ENCODE data around the gene LGI2.
"Not testable (repeated sequence)": the region's sequence is repeated elsewhere in the genome, so short reads cannot be mapped to it uniquely, and the experiment has no call there.

LGI2 gene

GRCh38 chr4:25030277-25031076 lies at the start of gene LGI2:
TSS of gene LGI2 (minus strand) at chr4:25030946. CDS start at chr4:25030693, 253 bp downstream.
- no peak for DNase-seq (ENCODE audit: low read depth)

GRCh38 chr4:25078523-25078922 lies 47.8 kb upstream of the LGI2 start:
- no peak for DNase-seq (ENCODE audit: low read depth)

GRCh38 chr4:25076625-25077398 lies 46.1 kb upstream of the LGI2 start:
- DNase-seq (ENCODE audit: low read depth): no peak

- no peak for DNase-seq (ENCODE audit: low read depth)
Measured at GRCh38 chr4:25075851-25076250, 45.1 kb upstream of the LGI2 start.

- DNase-seq (ENCODE audit: low read depth): no peak
Measured at GRCh38 chr4:25075129-25075528, 44.4 kb upstream of the LGI2 start.

- no peak for DNase-seq (ENCODE audit: low read depth)
Measured at GRCh38 chr4:25070545-25070944, 39.8 kb upstream of the LGI2 start.

GRCh38 chr4:25069014-25069413 lies 38.3 kb upstream of the LGI2 start:
- DNase-seq (ENCODE audit: low read depth): no peak

- no peak for DNase-seq (ENCODE audit: low read depth)
Measured at GRCh38 chr4:25068386-25068785, 37.6 kb upstream of the LGI2 start.

- peak; percentile 9 for DNase-seq (ENCODE audit: low read depth)
Measured at GRCh38 chr4:25065932-25066590, 35.3 kb upstream of the LGI2 start.

- DNase-seq (ENCODE audit: low read depth): no peak
Measured at GRCh38 chr4:25065431-25065858, 34.7 kb upstream of the LGI2 start.

GRCh38 chr4:25064447-25064846 lies 33.7 kb upstream of the LGI2 start:
- DNase-seq (ENCODE audit: low read depth): not testable (repeated sequence)

- DNase-seq (ENCODE audit: low read depth): no peak
Measured at GRCh38 chr4:25063116-25063515, 32.4 kb upstream of the LGI2 start.

GRCh38 chr4:25062098-25062497 lies 31.4 kb upstream of the LGI2 start:
- no peak for DNase-seq (ENCODE audit: low read depth)

- no peak for DNase-seq (ENCODE audit: low read depth)
Measured at GRCh38 chr4:25061602-25062001, 30.9 kb upstream of the LGI2 start.

- DNase-seq (ENCODE audit: low read depth): no peak
Measured at GRCh38 chr4:25060963-25061340, 30.2 kb upstream of the LGI2 start.

GRCh38 chr4:25060241-25060962 lies 29.7 kb upstream of the LGI2 start:
- no peak for DNase-seq (ENCODE audit: low read depth)

- DNase-seq (ENCODE audit: low read depth): no peak
Measured at GRCh38 chr4:25059791-25060190, 29.0 kb upstream of the LGI2 start.

GRCh38 chr4:25058796-25059195 lies 28.1 kb upstream of the LGI2 start:
- no peak for DNase-seq (ENCODE audit: low read depth)

- DNase-seq (ENCODE audit: low read depth): no peak
Measured at GRCh38 chr4:25057299-25057698, 26.6 kb upstream of the LGI2 start.

- DNase-seq (ENCODE audit: low read depth): not testable (repeated sequence)
Measured at GRCh38 chr4:25052037-25052436, 21.3 kb upstream of the LGI2 start.

- DNase-seq (ENCODE audit: low read depth): no peak
Measured at GRCh38 chr4:25051534-25051933, 20.8 kb upstream of the LGI2 start.

Data from stromal cell of bone marrow (primary cell).